ENCODE data around the gene GRAMD1B.
"Not testable (repeated sequence)": the region's sequence is repeated elsewhere in the genome, so short reads cannot be mapped to it uniquely, and the experiment has no call there.

Gene GRAMD1B

GRCh38 chr11:123513309-123513708 is 83.2 kb downstream of the GRAMD1B start:
- DNase-seq = not testable (repeated sequence)

- DNase-seq = no peak
These were observed 86.2 kb downstream of the GRAMD1B start for GRCh38 chr11:123516238-123516637.

- no peak for DNase-seq
These were observed 87.7 kb downstream of the GRAMD1B start for GRCh38 chr11:123517559-123518364.

- DNase-seq = no peak
These were observed 88.5 kb downstream of the GRAMD1B start for GRCh38 chr11:123518496-123519054.

GRCh38 chr11:123519055-123519796 is 89.2 kb downstream of the GRAMD1B start:
- no peak for DNase-seq

- no peak for DNase-seq
These were observed 89.7 kb downstream of the GRAMD1B start for GRCh38 chr11:123519797-123520193.

- not testable (repeated sequence) for DNase-seq
These were observed 90.4 kb downstream of the GRAMD1B start for GRCh38 chr11:123520476-123520875.

GRCh38 chr11:123521001-123521400 is 90.9 kb downstream of the GRAMD1B start:
- no peak for DNase-seq

- no peak for DNase-seq
These were observed 91.9 kb downstream of the GRAMD1B start for GRCh38 chr11:123521930-123522329.

GRCh38 chr11:123523539-123523938 is 93.5 kb downstream of the GRAMD1B start:
- DNase-seq = no peak

GRCh38 chr11:123525097-123525496 is 95.0 kb downstream of the GRAMD1B start:
- DNase-seq = no peak

GRCh38 chr11:123525511-123525918 is 95.4 kb downstream of the GRAMD1B start:
- DNase-seq = no peak

- no peak for DNase-seq
These were observed 96.1 kb downstream of the GRAMD1B start for GRCh38 chr11:123526027-123526805.

- DNase-seq = no peak
These were observed 96.8 kb downstream of the GRAMD1B start for GRCh38 chr11:123526918-123527317.

- DNase-seq = no peak
These were observed 97.5 kb downstream of the GRAMD1B start for GRCh38 chr11:123527526-123527925.

- no peak for DNase-seq
These were observed 97.9 kb downstream of the GRAMD1B start for GRCh38 chr11:123527947-123528346.

- no peak for DNase-seq
These were observed 101.3 kb downstream of the GRAMD1B start for GRCh38 chr11:123531325-123531724.

- no peak for DNase-seq
These were observed 102.1 kb downstream of the GRAMD1B start for GRCh38 chr11:123532131-123532530.

- DNase-seq = no peak
These were observed 105.3 kb downstream of the GRAMD1B start for GRCh38 chr11:123535401-123535800.

GRCh38 chr11:123536690-123537437 is 106.8 kb downstream of the GRAMD1B start:
- no peak for DNase-seq

- no peak for DNase-seq
These were observed 107.7 kb downstream of the GRAMD1B start for GRCh38 chr11:123537726-123538125.

- no peak for DNase-seq
These were observed 113.7 kb downstream of the GRAMD1B start for GRCh38 chr11:123543797-123544196.

Measured in stimulated activated CD8-positive, alpha-beta memory T cell treated with anti-CD3 and anti-CD28 coated beads, Interleukin-4, amount 100 ng/mL, for 48 hours (primary cell).